Karpas-422 (cell line): ENCODE data around the gene LAMTOR5. TPM values are rescaled to one million over a fixed set of nuclear protein-coding genes. Genes with fewer than 3 reads are reported as not detected.

ENCODE experiments used
- DNase-seq: peaks from one replicate; pipeline ENCODE4 v3.0.0-alpha.2; 2015
- H2AFZ ChIP-seq: fragments of 200-600 bp; sonication (generic); 2 replicates; pipeline ENCODE4 v1.6.1; 2014; ENCODE audit warnings: antibody characterized with exemption, low read length, mixed read lengths
- H3K27ac ChIP-seq: fragments of 200-600 bp; sonication (generic); 2 replicates; pipeline ENCODE4 v1.5.1; 2014; ENCODE audit warnings: mild to moderate bottlenecking, low read length, moderate library complexity
- H3K27me3 ChIP-seq: fragments of 200-600 bp; sonication (generic); 2 replicates; pipeline ENCODE4 v1.6.1; 2014; ENCODE audit warnings: low read length, mixed read lengths
- H3K36me3 ChIP-seq: fragments of 200-600 bp; sonication (generic); 2 replicates; pipeline ENCODE4 v1.6.1; 2014; ENCODE audit warnings: low read length, mixed read lengths; ENCODE audit not compliant: insufficient read depth
- H3K4me1 ChIP-seq: fragments of 200-600 bp; sonication (generic); 2 replicates; pipeline ENCODE4 v1.6.1; 2014; ENCODE audit warnings: mild to moderate bottlenecking, low read length, mixed read lengths
- H3K4me2 ChIP-seq: fragments of 200-600 bp; sonication (generic); 2 replicates; pipeline ENCODE4 v1.6.1; 2014; ENCODE audit warnings: low read length, low read depth, mild to moderate bottlenecking; ENCODE audit not compliant: poor library complexity, severe bottlenecking
- H3K4me3 ChIP-seq: fragments of 200-600 bp; sonication (generic); 2 replicates; pipeline ENCODE4 v1.5.1; 2014; ENCODE audit warnings: mild to moderate bottlenecking, antibody characterized with exemption, low read length, mixed read lengths
- H3K79me2 ChIP-seq: fragments of 200-600 bp; sonication (generic); 2 replicates; pipeline ENCODE4 v1.6.1; 2014; ENCODE audit warnings: mild to moderate bottlenecking, low read length, mixed read lengths
- H3K9ac ChIP-seq: fragments of 200-600 bp; sonication (generic); 2 replicates; pipeline ENCODE4 v1.6.0; 2014; ENCODE audit warnings: low read length
- H3K9me2 ChIP-seq: fragments of 200-600 bp; sonication (generic), shearing (Covaris generic); replicated peaks from 2 replicates; pipeline ENCODE4 v1.6.0; 2014; ENCODE audit warnings: mild to moderate bottlenecking, low read length, moderate library complexity; ENCODE audit not compliant: insufficient read depth
- H3K9me3 ChIP-seq: fragments of 300-700, 200-600 bp; sonication (generic); 2 replicates; pipeline ENCODE4 v1.6.1; 2014; ENCODE audit warnings: low read length, mixed read lengths
- H4K20me1 ChIP-seq: fragments of 200-600 bp; sonication (generic); 2 replicates; pipeline ENCODE4 v1.6.1; 2014; ENCODE audit warnings: mild to moderate bottlenecking, antibody characterized with exemption, low read length, low read depth; ENCODE audit not compliant: insufficient read depth
- total RNA-seq: library from RNA; depleted of rRNA; stranded (reverse); fragments of >200 nt; shearing (Covaris generic); gene quantifications from 2 replicates; pipeline ENCODE4 v1.2.3, GENCODE V29; 2014; ENCODE audit warnings: low replicate concordance; rRNA removed

Gene LAMTOR5
- total RNA-seq, result 352 and 401 TPM in 2 replicates

GRCh38 chr1:110407260-110408210, at the start of gene LAMTOR5:
TSS of gene LAMTOR5 (minus strand) at chr1:110407694. CDS start at chr1:110407620, 74 bp downstream.
- H3K4me3 ChIP-seq, result peak within 1 kb of the TSS; percentile 88
- peak; percentile 98 for DNase-seq
- peak within 1 kb of the TSS; percentile 82; the same call in 1 of the 2 replicates for H2AFZ ChIP-seq
- H4K20me1 ChIP-seq, result no peaks in the 10 kb centered on the region
- H3K79me2 ChIP-seq, result peaks cover 49% of the 10 kb centered on the region
- H3K9me2 ChIP-seq, result no peaks in the 10 kb centered on the region
- H3K36me3 ChIP-seq, result peaks cover 29% of the 10 kb centered on the region
- H3K27me3 ChIP-seq, result no peaks in the 10 kb centered on the region
- H3K4me2 ChIP-seq, result peak within 1 kb of the TSS; percentile 81
- peaks cover 27% of the 10 kb centered on the region for H3K4me1 ChIP-seq
- H3K9me3 ChIP-seq, result no peaks in the 10 kb centered on the region
- H3K27ac ChIP-seq, result peak within 1 kb of the TSS; percentile 86
- H3K9ac ChIP-seq, result peak within 1 kb of the TSS; percentile 95

GRCh38 chr1:110457206-110457605, 49.7 kb upstream of the LAMTOR5 start:
- DNase-seq, result no peak
- H3K4me2 ChIP-seq, result no peak overlapping the region
- H3K9me3 ChIP-seq, result no peaks in the 10 kb centered on the region
- H2AFZ ChIP-seq, result no peak overlapping the region
- H3K4me1 ChIP-seq, result peaks cover 4% of the 10 kb centered on the region; the same call in 1 of the 2 replicates
- no peaks in the 10 kb centered on the region for H3K79me2 ChIP-seq
- H3K27me3 ChIP-seq, result no peaks in the 10 kb centered on the region
- no peak overlapping the region for H3K9ac ChIP-seq
- H3K27ac ChIP-seq, result no peak overlapping the region
- H3K9me2 ChIP-seq, result no peaks in the 10 kb centered on the region
- H4K20me1 ChIP-seq, result no peaks in the 10 kb centered on the region
- no peaks in the 10 kb centered on the region for H3K36me3 ChIP-seq
- H3K4me3 ChIP-seq, result no peak overlapping the region

- H3K79me2 ChIP-seq, result no peaks in the 10 kb centered on the region
- H3K27me3 ChIP-seq, result no peaks in the 10 kb centered on the region
- no peaks in the 10 kb centered on the region for H3K9me3 ChIP-seq
These were observed 47.7 kb upstream of the LAMTOR5 start for GRCh38 chr1:110455151-110455550.

GRCh38 chr1:110454328-110454727, 46.8 kb upstream of the LAMTOR5 start:
- no peak for DNase-seq
- Histone ChIP-seq H3K36me3 (no peaks in the 10 kb centered on the region), H3K4me2 (no peak overlapping the region), H3K27ac (no peak overlapping the region), H4K20me1 (no peaks in the 10 kb centered on the region), H3K27me3 (no peaks in the 10 kb centered on the region), H3K9me2 (no peaks in the 10 kb centered on the region), H3K4me1 (peaks cover 2% of the 10 kb centered on the region; the same call in 1 of the 2 replicates), H3K4me3 (no peak overlapping the region), H2AFZ (no peak overlapping the region), H3K9ac (no peak overlapping the region), H3K9me3 (no peaks in the 10 kb centered on the region), H3K79me2 (no peaks in the 10 kb centered on the region)

More at GRCh38 chr1:110455151-110455550, 47.7 kb upstream of the LAMTOR5 start:
- Histone ChIP-seq H3K4me1 (peaks cover 4% of the 10 kb centered on the region; the same call in 1 of the 2 replicates), H2AFZ (no peak overlapping the region), H3K9ac (no peak overlapping the region), H4K20me1 (no peaks in the 10 kb centered on the region), H3K36me3 (no peaks in the 10 kb centered on the region), H3K27ac (no peak overlapping the region), H3K4me2 (no peak overlapping the region), H3K9me2 (no peaks in the 10 kb centered on the region), H3K4me3 (no peak overlapping the region)
- no peak for DNase-seq

GRCh38 chr1:110453829-110454228, 46.3 kb upstream of the LAMTOR5 start:
- Histone ChIP-seq H3K4me1 (no peaks in the 10 kb centered on the region), H3K4me2 (no peak overlapping the region), H3K9me2 (no peaks in the 10 kb centered on the region), H4K20me1 (no peaks in the 10 kb centered on the region), H3K9ac (no peak overlapping the region), H3K4me3 (no peak overlapping the region), H2AFZ (no peak overlapping the region), H3K36me3 (no peaks in the 10 kb centered on the region), H3K79me2 (no peaks in the 10 kb centered on the region), H3K27ac (no peak overlapping the region), H3K9me3 (no peaks in the 10 kb centered on the region), H3K27me3 (no peaks in the 10 kb centered on the region)
- DNase-seq, result no peak

GRCh38 chr1:110452330-110452729, 44.8 kb upstream of the LAMTOR5 start:
- no peaks in the 10 kb centered on the region for H3K79me2 ChIP-seq
- no peaks in the 10 kb centered on the region for H3K27me3 ChIP-seq
- H3K36me3 ChIP-seq, result no peaks in the 10 kb centered on the region
- H3K27ac ChIP-seq, result no peak overlapping the region
- no peaks in the 10 kb centered on the region for H3K9me3 ChIP-seq
- no peak overlapping the region for H3K4me3 ChIP-seq
- H3K9me2 ChIP-seq, result no peaks in the 10 kb centered on the region
- DNase-seq, result no peak
- H3K4me2 ChIP-seq, result no peak overlapping the region
- no peaks in the 10 kb centered on the region for H4K20me1 ChIP-seq
- H3K9ac ChIP-seq, result no peak overlapping the region
- H2AFZ ChIP-seq, result no peak overlapping the region
- no peaks in the 10 kb centered on the region for H3K4me1 ChIP-seq

- H2AFZ ChIP-seq, result no peak within 1 kb of the TSS
- H3K9ac ChIP-seq, result no peak within 1 kb of the TSS
- no peaks in the 10 kb centered on the region for H3K4me1 ChIP-seq
- no peak within 1 kb of the TSS for H3K4me3 ChIP-seq
- no peaks in the 10 kb centered on the region for H3K9me3 ChIP-seq
- no peaks in the 10 kb centered on the region for H3K79me2 ChIP-seq
- no peak for DNase-seq
- H3K27ac ChIP-seq, result no peak within 1 kb of the TSS
- H3K4me2 ChIP-seq, result no peak within 1 kb of the TSS
- H4K20me1 ChIP-seq, result no peaks in the 10 kb centered on the region
- no peaks in the 10 kb centered on the region for H3K9me2 ChIP-seq
- H3K36me3 ChIP-seq, result no peaks in the 10 kb centered on the region
- no peaks in the 10 kb centered on the region for H3K27me3 ChIP-seq
These were observed 43.4 kb upstream of the LAMTOR5 start, which contains the start of gene PROK1 for GRCh38 chr1:110450929-110451328. TSS of gene PROK1 (plus strand) at chr1:110451149. CDS start at chr1:110451217, 68 bp downstream.
